Mesenteric fat pad (tissue), 1 donor: ENCODE results near the gene AMELX. TPM values are rescaled to one million over a fixed set of nuclear protein-coding genes. Genes with fewer than 3 reads are reported as not detected.

ENCODE experiments used
- DNase-seq: peaks from one replicate; pipeline ENCODE4 v3.0.0-alpha.2; 2020; ENCODE audit warnings: low spot score
- total RNA-seq: library from RNA; stranded (reverse); fragmentation: NEBNext Ultra II Directional; extraction: Animal tissue kit (Norgen Biotek cat#: 25700); gene quantifications from one replicate; pipeline ENCODE4 v1.2.1, GENCODE V29; 2021
- donor health status: DM: yes; HTN: yes; CAD: no.

The AMELX gene
- total RNA-seq, 1 donor from 2014 or later: not detected

DNA sequence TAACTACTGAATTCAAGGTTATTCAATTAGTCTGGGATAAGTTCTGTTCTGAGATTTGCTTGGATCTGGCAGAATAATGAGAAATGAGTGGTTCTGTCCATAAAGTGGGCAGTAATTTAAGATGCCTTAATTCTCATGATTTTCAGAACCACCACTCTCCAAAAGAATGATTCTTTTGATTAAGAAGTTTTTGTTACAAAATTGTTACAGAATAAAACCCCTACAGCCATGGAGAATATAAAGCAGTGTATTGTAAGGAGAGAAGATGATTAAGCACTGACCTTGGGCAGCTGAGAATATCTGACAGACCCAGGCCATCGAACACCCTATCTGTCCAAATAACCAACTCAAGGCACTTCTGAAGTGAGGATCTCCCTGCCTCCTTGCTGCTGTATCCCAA lies 12.4 kb downstream of the AMELX start:
- no peak for DNase-seq

GRCh38 chrX:11309220-11309619 lies 16.0 kb downstream of the AMELX start:
- DNase-seq: no peak

GRCh38 chrX:11311706-11312105 lies 18.5 kb downstream of the AMELX start:
- DNase-seq: no peak

- no peak for DNase-seq
Observed at GRCh38 chrX:11319806-11320520, 26.8 kb downstream of the AMELX start.

- DNase-seq: no peak
Observed at GRCh38 chrX:11321986-11322385, 28.8 kb downstream of the AMELX start.

DNA sequence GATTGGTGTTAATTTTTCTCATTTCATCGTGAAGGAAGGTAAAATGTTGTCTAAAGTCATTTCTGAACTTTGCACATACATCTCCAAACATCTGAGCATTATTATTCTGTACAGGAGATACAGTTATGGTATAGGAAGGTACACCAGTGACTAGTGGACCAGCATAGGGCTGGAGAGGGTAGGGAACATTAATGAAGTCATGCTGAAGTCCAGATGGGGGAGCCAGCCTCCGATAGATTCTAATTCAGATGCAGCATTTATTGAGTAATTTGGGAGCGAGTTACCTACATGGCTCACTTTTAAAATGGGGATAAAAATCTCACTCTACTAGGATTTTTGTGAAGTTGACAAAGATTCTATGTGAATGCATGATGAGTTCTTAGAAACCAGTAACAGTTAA lies 34.9 kb downstream of the AMELX start:
- DNase-seq: no peak

DNA sequence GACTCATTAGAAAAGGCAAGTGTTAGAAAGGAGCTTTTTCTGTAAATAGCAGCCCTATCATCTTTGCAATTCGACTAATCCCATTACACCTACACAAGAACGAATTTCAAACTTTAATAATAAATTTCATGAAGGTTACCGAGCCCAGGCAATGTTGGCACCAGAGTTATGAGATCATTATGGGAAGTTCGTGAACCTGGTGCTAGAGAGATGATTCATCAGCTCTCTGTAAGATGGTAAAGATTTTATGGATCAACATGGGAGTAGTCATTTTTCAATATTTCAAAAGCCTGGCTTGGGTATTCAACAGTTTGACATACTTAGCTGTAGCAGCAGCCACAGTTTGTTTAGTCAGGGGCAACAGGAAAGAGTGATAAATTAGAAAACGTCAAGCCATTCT lies 35.8 kb downstream of the AMELX start:
- no peak for DNase-seq

DNA sequence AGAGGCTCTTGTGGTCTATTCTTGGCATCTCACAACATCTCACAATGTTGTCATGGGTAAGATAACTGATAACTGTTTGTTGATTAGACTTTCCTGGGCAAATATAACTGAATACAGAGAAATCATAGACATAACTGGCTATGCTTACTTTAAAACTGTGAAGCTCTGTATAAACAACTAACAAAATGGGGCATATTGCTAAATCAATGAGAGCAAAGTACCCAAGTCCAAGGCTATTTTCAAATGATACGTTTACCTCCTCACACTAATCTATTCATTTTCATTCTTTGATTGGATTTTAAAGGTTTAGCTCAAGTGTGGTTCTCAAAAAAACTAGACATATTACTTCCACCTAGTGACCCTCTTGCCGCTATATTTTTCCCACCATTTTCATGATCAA lies 38.6 kb downstream of the AMELX start:
- no peak for DNase-seq

- no peak for DNase-seq
Observed at GRCh38 chrX:11334165-11334564, 41.0 kb downstream of the AMELX start.

DNA sequence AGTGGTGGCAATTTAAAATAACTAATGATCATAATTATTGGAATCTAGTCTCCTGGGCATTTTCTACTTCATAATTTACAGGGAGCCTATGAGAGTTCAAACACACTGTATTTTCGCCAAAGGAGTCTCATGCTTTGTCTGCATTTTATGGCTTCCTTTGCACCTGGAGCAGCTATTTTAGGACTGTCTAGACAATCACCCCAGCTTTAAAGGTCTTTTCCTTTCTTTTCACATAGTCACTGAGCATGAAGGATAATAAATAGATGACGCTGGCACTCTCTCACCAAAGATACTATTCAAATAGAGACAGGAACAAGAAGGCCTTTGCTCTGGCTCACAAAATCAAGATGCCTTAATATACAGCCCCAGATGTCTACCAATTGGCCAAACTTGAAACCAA lies 43.0 kb downstream of the AMELX start:
- DNase-seq: no peak

DNA sequence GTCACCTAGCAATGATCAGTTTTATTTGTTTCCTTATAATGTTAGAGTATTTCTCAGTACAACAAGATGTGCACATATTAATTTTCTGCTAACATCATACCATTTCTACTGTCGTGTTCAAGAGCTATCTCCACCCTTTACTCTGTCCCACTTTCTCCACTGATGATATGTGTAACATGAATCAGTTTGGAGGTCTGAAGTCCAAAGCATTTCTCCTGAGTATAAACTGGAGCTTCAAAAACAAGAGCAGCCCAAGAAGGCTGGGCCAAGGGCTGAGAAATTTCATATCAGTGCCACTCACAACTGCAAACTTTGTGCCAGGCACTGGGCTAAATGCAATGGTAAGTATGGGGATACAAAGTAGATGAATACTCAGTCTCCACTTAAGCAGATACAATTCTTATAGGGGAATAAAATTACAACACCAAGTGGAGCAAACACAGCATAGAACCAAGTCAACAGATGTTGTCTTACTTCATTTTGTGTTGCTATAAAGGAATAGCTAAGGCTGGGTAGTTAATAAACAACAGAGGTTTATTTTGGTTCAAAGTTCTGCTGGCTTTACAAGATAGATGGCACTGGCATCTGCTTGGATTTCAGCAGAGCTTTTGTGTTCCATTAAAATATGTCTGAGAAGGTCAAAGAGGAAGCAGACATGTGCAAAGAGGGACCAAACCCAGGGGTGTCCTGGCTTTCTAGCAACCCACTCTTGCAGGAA lies 44.2 kb downstream of the AMELX start:
- DNase-seq: no peak

DNA sequence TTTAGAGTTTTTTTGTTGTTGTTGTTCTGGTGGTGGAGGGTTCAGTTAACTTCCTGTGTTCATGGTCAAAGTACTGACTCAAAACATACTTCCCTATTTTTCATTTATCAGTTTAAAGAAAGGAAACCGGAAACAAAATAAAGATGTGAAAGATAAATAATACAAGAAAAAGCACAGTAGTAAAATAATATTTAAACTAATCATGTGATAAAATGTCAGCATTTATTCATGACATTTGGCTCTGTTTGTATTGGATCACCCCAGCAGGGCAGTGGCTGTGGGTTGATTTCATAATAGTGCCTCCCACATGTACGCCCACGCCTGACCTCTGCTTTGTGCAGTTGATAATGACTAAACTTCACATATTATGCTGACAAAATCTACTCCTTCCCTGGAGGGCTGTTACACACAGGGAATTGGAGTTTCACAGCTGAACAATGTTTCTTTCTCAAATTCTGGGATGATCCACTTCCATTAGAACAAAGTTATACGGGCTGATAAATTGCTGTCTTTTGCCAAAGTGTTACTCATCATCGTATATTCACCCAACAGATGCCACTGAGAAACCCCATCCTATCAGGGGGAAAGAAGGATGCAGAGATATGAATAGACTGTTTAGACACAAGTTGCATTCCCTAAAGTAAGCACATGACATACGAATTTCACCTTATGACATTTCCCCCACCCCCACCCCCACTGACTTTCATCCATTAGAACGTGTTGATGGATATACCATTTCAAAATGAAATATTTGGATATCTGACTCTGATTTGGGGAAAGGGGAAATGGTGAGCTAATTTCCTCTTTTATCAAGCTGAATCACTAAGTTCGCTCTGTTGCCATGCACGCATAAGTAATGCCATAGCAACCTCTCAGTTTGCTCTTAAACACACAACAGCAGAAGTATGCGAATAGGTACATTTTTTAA lies 48.3 kb downstream of the AMELX start:
- no peak for DNase-seq

GRCh38 chrX:11342673-11343072 lies 49.5 kb downstream of the AMELX start:
- DNase-seq: no peak

GRCh38 chrX:11346121-11346682 lies 53.0 kb downstream of the AMELX start:
- no peak for DNase-seq

DNA sequence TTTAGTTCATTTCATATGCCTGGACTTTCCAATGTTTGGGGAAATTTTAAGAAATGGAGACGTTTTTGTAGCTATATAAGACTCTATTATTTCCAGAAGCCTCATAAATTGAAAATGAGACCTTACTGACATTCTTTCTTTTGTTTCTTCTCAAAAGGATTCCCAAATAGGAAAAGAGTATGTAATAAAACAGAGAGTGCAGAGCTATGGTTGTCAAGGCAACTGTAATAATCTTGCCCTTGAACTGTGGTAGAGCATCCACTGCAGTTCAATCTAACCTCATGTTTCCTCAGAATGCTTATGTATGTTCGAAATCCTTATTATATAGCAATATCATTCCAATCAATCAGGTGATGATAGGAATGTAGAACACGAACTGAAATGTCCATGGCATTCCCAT lies 54.1 kb downstream of the AMELX start:
- DNase-seq: no peak

DNA sequence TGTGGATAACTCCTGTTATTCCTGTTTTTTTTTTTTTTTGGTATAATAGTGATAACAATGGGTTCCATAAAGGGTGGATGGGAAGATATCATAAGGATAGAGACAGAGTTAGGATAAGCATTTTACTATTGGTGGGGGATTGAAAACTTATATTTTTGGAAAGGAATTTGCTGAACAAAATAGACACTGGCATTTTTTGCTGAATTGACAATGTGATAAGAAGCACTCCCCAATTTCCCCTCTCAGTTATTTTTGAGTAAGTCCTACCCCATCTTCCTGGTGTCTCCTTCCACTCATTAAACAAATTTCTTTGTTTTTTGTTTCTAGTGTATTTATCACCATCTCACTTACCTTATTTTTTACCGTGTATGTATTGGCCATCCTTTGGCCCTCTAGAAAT lies 55.8 kb downstream of the AMELX start:
- no peak for DNase-seq

GRCh38 chrX:11349661-11350337 lies 56.6 kb downstream of the AMELX start:
- no peak for DNase-seq
